HEK293T (cell line): ENCODE data around the gene ARID1B.

Source experiments
- BHLHE40 ChIP-seq: fragments of 450-650 bp; IDR thresholded peaks from 2 replicates; pipeline ENCODE4 v1.6.1; 2016; ENCODE audit warnings: mild to moderate bottlenecking, moderate library complexity, borderline replicate concordance
- ELF4 ChIP-seq: fragments of 450-650 bp; IDR thresholded peaks from 2 replicates; pipeline ENCODE4 v1.6.1; 2017; ENCODE audit warnings: antibody characterized with exemption
- FOXA1 ChIP-seq: fragments of 450-650 bp; IDR thresholded peaks from 2 replicates; pipeline ENCODE4 v1.6.1; 2016; ENCODE audit warnings: mild to moderate bottlenecking
- FOXK2 ChIP-seq: fragments of 450-650 bp; IDR thresholded peaks from 2 replicates; pipeline ENCODE4 v1.6.1; 2016; ENCODE audit warnings: mild to moderate bottlenecking
- FOXM1 ChIP-seq: fragments of 450-650 bp; IDR thresholded peaks from 2 replicates; pipeline ENCODE4 v1.6.1; 2017; ENCODE audit warnings: mild to moderate bottlenecking, borderline replicate concordance
- HDGF ChIP-seq: fragments of 450-650 bp; IDR thresholded peaks from 2 replicates; pipeline ENCODE4 v1.6.1; 2017; ENCODE audit warnings: antibody characterized with exemption, borderline replicate concordance
- NFRKB ChIP-seq: fragments of 450-650 bp; IDR thresholded peaks from 2 replicates; pipeline ENCODE4 v1.6.1; 2016; ENCODE audit warnings: mild to moderate bottlenecking, moderate library complexity
- SP1 ChIP-seq: fragments of 450-650 bp; IDR thresholded peaks from 2 replicates; pipeline ENCODE4 v1.6.1; 2017
- SUZ12 ChIP-seq: fragments of 450-650 bp; IDR thresholded peaks from 2 replicates; pipeline ENCODE4 v1.6.1; 2016; ENCODE audit warnings: mild to moderate bottlenecking
- TARDBP ChIP-seq: fragments of 450-650 bp; IDR thresholded peaks from 2 replicates; pipeline ENCODE4 v1.6.1; 2016
- ZNF384 ChIP-seq: fragments of 450-650 bp; IDR thresholded peaks from 2 replicates; pipeline ENCODE4 v1.6.1; 2016
- TF ChIP-seq, protein P1 (sequence below): fragments of 450-650 bp; IDR thresholded peaks from 2 replicates; pipeline ENCODE4 v1.6.1; 2016

DNA sequence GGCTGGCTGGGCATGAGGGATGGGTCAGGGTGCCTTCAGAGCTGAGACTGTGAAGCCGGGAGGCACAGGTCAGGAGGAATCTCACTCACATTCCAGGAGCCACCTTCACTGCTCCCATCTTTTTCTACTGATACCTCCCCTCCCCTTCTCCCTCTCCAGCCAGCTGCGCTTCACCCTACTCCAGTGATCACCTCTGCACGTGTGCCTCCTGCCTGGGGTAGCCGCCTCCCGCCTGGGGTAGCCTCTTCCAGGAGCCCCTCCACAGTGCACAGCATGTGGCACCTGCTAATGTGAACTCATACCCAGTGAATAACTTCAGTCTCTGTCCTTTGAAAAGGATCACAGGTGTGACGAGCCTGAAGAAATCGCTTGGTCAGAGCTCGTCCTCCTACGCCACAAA is 313.6 kb downstream of the ARID1B start:
- TF ChIP-seq BHLHE40, result no peak
- TF ChIP-seq ZNF384, result no peak
- no peak for TF ChIP-seq FOXA1
- no peak for TF ChIP-seq FOXK2
- TF ChIP-seq, protein P1, sequence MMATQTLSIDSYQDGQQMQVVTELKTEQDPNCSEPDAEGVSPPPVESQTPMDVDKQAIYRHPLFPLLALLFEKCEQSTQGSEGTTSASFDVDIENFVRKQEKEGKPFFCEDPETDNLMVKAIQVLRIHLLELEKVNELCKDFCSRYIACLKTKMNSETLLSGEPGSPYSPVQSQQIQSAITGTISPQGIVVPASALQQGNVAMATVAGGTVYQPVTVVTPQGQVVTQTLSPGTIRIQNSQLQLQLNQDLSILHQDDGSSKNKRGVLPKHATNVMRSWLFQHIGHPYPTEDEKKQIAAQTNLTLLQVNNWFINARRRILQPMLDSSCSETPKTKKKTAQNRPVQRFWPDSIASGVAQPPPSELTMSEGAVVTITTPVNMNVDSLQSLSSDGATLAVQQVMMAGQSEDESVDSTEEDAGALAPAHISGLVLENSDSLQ, result no peak
- TF ChIP-seq NFRKB, result no peak
- no peak for TF ChIP-seq FOXM1
- no peak for TF ChIP-seq SUZ12
- TF ChIP-seq SP1, result no peak
- no peak for TF ChIP-seq ELF4
- no peak for TF ChIP-seq TARDBP
- TF ChIP-seq HDGF, result no peak
